PFSK-1 (cell line): ENCODE results near the gene MYCBP2.

Source experiments
- FOXP2 ChIP-seq: optimal IDR thresholded peaks from 2 replicates; pipeline ENCODE3; 2011; ENCODE audit warnings: borderline replicate concordance, control low read depth, inconsistent platforms; ENCODE audit not compliant: insufficient read depth; ENCODE audit errors: extremely low read length, extremely low read depth
- POLR2AphosphoS5 ChIP-seq: IDR thresholded peaks from 2 replicates; pipeline ENCODE4 v1.6.1; 2012; ENCODE audit warnings: low read depth, mild to moderate bottlenecking, control low read depth, low read length, moderate library complexity
- REST ChIP-seq, 2 experiments: IDR thresholded peaks; 2 replicates each; pipeline versions ENCODE4 v1.6.1 to v1.8.0; 2011 to 2012; ENCODE audit warnings: low read depth in 2 of 2, low read length in 2 of 2, control low read depth in 1 of 2, inconsistent platforms in 1 of 2, mild to moderate bottlenecking in 1 of 2, moderate library complexity in 1 of 2; ENCODE audit not compliant: insufficient read depth in 1 of 2
- SIN3A ChIP-seq: IDR thresholded peaks from 2 replicates; pipeline ENCODE4 v1.6.1; 2012; ENCODE audit warnings: mild to moderate bottlenecking, low read length, moderate library complexity, borderline replicate concordance; ENCODE audit not compliant: insufficient read depth
- TAF1 ChIP-seq: IDR thresholded peaks from 2 replicates; pipeline ENCODE4 v1.6.1; 2012; ENCODE audit warnings: low read length, control low read depth, borderline replicate concordance; ENCODE audit not compliant: insufficient read depth

Gene MYCBP2

GRCh38 chr13:77029436-77029835 lies 297.5 kb downstream of the MYCBP2 start:
- TF ChIP-seq SIN3A (no peak), REST (IDR thresholded peaks at IDR 0.05; ENCODE audit: insufficient read depth in 1 of 2, low read depth in 2 of 2, low read length in 2 of 2) (no peak), TAF1 (no peak), FOXP2 (no peak), POLR2AphosphoS5 (no peak)

GRCh38 chr13:77028202-77028601 lies 298.7 kb downstream of the MYCBP2 start:
- TF ChIP-seq POLR2AphosphoS5 (no peak), REST (IDR thresholded peaks at IDR 0.05; ENCODE audit: insufficient read depth in 1 of 2, low read depth in 2 of 2, low read length in 2 of 2) (no peak), SIN3A (no peak), FOXP2 (no peak), TAF1 (no peak)

GRCh38 chr13:77026861-77027621 lies 299.9 kb downstream of the MYCBP2 start, which contains the start of gene FBXL3:
Gene FBXL3, minus strand, starts transcription at chr13:77027159. Its CDS starts 5,299 bp downstream, at chr13:77021860.
- TF ChIP-seq REST (IDR thresholded peaks at IDR 0.05; ENCODE audit: insufficient read depth in 1 of 2, low read depth in 2 of 2, low read length in 2 of 2) (no peak), TAF1 (no peak; the same call in 1 of the 2 replicates), FOXP2 (peak; percentile 33), POLR2AphosphoS5 (peak; percentile 51; the same call in 1 of the 2 replicates)

- TF ChIP-seq SIN3A = 0 out of 2 replicates have a peak, but pooled peaks have one; percentile 10
- TF ChIP-seq FOXP2 = peak; percentile 43
- no peak for TF ChIP-seq REST (IDR thresholded peaks at IDR 0.05; ENCODE audit: insufficient read depth in 1 of 2, low read depth in 2 of 2, low read length in 2 of 2)
Measured at GRCh38 chr13:77026255-77026860, 300.5 kb downstream of the MYCBP2 start.

- TF ChIP-seq REST (IDR thresholded peaks at IDR 0.05; ENCODE audit: insufficient read depth in 1 of 2, low read depth in 2 of 2, low read length in 2 of 2) (no peak), TAF1 (no peak), SIN3A (no peak), POLR2AphosphoS5 (no peak), FOXP2 (no peak)
Measured at GRCh38 chr13:77022341-77022740, 304.6 kb downstream of the MYCBP2 start.
